GM19467 (cell line): Measurements from ENCODE around the gene FERMT2.
"Not testable (repeated sequence)": the region's sequence is repeated elsewhere in the genome, so short reads cannot be mapped to it uniquely, and the experiment has no call there.

ENCODE experiments used
- ATAC-seq: cut with Tn5 transposase; IDR thresholded peaks from one replicate; pipeline ENCODE4 v1.9.1; 2021; ENCODE audit warnings: mild to moderate bottlenecking, moderate library complexity; ENCODE audit not compliant: unreplicated experiment

Gene FERMT2

DNA sequence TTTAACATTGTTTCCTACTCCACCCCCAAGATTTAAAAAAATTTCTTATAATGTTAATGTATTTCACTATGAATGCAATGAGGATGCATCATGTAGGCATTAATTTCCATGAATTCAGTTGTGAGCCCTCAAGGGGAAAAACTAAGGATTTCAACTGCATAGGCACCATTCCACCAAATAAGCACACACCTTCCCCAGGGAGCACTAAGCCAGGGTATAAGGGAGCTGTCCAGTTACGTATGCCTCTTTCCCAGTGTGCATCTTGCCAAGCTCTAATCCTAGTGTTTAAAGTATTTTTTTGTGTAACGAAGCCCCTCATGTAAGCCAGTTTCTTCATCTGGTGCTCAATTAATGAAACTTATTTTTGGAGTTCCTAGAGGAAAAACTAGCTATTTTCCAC is 6.6 kb downstream of the FERMT2 start:
- ATAC-seq = no peak

DNA sequence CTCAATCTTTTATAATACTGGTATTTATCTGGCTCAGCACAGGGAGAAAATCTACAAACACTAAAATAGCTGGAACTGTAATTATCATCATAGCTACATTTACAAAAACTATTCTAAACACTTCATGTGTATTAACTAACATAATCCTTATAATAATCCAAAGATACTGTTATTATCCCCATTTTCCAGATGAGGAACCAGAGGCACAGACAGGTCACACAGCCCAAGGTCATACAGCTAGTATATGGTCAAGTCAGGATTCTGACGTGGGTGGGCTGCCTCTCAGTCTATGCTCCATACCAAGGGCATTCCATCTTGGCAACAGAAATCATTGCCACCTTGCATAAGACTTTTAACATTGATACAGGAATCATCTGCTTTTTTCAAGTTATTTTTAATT is 11.4 kb downstream of the FERMT2 start:
- no peak for ATAC-seq

DNA sequence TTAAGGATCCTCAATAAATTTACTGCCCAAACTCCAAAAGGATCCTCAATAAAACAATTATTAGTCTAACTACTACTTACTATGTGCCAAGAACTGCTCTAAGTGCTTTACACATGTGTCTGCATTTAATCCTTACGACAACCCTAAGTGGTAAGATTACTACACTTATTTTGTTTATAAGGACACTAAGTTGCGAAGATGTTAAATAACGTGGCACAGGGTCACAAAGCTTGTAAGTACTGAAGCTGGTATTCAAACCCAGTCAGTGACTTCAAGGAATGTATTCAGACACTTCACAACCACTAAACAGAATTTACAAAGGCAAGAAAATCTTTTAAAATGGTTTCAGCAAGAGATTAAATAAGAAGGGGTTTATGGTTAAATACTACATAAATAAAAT is 13.0 kb downstream of the FERMT2 start:
- no peak for ATAC-seq

DNA sequence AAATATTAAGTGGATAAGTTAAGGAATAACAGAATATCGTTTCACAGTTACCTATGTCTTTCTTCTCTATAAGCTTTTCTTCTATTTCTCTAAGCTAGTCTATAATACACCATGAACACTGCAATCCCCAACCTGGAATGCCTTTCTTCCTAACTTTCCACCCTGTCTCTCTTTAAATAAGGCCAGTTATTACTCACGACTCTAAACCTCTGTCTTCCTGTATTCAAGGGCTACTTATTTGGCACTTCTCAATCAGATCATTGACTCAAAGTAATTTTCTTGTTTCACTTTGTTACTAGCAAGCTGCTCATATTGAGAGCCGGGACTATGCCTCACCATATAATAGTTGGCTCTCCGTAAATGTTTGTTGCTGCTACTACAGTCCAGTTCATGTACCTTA is 13.5 kb downstream of the FERMT2 start:
- no peak for ATAC-seq

DNA sequence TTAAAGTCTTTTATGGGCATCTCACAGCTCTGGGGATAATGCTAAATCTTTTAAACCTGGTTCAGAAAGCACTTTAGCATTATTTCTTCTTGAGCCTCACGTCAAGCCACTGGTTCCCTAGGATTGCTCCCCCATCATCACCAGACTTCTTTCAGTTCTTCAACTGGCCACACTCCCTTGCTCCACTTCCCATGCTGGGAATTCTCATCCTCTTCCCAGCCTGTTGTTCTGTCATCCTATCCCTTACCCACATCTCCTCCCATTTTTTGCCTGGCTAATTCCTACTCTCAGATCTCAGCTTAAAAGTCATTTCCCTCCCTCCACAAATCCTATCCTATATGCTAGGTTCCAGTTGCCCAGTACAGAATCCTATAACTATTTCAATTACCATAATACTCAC is 14.4 kb downstream of the FERMT2 start:
- ATAC-seq = no peak

DNA sequence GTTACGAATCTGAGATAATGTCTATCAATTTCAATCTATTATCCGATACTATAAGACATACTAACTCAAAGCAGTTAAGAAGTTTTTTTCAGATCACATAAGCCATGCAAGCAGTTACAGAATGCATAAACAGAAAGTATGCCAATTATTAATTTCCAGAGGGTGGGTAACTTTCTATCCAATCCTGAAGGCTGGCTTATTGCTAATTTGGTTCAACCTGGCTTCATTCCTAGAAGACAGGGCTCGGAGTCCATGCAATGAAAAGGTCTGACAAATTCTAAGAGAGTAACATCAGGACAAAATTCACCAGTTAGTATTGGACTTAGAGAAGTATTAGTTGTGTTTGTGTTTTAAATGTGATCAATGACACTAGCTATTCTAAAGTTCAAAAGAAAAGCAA is 15.0 kb downstream of the FERMT2 start:
- no peak for ATAC-seq

DNA sequence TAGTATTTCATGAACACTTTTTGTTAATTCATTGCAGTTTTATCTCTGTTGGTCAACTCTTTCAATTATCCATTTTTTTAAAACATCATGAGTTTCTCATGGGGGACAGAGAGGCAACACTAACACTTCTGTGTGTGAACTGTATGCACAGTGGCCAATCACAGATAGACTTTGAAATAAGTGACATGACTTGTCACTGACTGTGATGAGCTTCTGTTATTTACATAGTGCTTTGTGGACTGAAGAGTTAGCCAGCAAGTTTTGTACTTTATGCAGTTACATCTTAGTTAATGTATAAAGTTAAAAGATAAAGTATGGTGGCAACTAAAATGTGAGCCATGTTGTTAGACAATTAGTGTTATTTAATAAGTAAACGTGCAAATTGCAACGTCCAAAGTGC is 16.1 kb downstream of the FERMT2 start:
- no peak for ATAC-seq

DNA sequence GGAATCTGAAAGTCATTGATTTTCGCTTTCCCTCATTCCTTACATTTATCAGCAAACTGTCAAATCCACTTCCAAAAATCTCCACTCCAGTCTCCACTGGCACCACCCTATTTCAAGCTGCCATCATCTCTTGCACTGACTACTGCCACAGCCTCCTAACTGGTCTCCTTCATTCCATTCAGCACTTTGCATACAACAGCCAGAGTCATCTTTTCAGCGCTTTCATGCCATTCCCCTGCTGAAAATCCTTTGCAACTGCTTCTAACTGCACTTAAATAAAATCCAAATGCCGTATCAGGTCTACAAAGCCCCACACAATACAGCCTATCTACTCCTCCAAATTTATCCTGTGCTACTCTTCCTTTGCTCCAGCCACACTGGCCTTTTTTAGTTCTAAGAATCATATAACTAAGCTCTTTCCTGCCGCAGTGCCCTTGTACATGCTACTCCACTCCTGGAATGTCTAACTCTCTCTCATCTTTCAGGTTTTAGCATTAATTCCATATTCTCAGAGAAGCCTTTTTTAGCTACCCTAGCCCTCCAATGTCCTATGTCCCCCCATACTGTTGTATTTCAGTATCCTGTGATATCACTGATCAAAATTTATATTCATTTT is 21.6 kb downstream of the FERMT2 start:
- ATAC-seq = no peak

DNA sequence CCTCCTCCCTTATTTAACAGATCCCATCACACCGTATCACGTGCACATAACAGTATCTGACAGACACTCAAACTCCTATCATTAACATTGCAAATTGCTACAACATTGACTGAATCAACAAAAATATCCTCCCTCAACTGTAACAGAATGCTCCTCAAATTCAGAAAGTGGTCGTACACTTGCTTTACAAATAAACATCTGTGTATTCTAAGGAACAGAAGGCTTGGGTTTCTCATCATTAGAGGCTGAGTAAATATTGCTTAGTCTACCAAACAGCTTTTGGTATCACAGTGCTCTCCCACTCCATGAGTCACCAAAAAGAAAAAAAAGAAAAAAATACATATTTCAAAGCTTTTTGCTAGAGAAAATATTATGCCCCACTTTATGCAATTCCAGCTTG is 23.9 kb downstream of the FERMT2 start:
- ATAC-seq = no peak

DNA sequence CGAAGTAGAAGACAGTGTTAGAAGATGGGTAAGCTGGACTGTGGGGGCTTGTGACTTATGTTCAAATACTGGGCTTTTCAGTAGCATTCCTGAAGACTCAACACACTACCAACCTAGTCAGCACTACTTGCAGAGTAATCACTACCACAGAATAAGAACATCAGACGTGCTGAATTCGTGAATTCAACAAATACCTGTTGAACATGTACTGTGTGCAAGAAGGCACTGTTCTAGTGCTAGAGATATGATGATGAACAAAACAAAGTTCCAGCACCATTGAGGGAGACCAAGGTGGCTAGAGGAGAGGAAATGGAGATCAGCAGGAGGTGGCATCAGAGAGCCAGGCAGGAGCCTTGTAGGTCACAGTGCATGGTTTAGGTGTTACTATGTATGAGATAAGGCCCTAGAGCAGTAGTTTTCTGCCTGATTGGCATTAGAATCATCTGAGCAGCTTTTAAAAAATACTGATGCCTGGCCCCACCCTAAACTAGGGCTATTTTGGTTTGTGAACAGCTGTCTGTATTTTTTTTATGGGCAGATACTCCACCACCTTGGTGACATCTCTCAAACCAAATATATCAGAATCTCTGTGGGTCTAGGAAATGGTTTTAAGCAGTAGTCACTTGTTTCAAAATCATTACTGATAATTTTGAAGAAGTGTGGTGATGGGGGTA is 26.8 kb downstream of the FERMT2 start:
- ATAC-seq = no peak

DNA sequence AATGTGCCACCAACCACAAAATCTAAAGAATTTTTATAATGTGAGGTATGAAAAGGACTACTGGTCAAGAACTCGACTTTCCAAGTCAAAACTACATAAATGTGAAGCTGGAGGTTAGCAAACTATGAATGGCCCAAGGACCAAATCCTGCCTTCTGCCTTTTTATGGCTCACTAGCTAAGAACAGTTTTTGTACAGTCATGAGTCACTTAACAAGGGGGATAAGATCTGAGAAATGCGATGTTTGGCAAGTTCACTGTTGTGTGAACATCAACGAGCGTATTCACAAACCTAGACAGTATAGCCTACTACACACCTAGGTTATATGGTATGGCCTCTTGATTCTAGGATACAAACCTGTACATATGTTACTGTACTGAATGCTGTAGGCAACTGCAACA is 28.2 kb downstream of the FERMT2 start:
- no peak for ATAC-seq

DNA sequence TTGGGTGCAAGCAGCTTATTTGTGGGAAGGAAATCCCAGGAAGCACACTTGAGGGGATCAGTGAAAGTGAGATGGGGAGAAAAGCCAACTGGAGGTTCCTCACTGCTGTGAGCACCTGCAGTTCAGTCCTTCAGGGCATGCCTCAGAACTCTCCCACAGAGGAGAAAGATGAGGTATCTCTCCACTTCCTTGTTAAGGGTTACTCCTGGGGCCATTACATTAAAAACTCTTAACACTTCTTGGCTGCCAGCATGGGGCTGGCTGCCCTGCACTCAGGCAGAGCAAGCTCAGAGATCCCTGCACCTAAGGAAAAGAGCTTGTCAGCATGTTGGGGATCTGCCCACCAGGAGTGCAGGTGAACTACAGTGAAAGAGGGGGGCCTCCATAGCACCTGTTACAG is 28.8 kb downstream of the FERMT2 start:
- ATAC-seq = no peak

DNA sequence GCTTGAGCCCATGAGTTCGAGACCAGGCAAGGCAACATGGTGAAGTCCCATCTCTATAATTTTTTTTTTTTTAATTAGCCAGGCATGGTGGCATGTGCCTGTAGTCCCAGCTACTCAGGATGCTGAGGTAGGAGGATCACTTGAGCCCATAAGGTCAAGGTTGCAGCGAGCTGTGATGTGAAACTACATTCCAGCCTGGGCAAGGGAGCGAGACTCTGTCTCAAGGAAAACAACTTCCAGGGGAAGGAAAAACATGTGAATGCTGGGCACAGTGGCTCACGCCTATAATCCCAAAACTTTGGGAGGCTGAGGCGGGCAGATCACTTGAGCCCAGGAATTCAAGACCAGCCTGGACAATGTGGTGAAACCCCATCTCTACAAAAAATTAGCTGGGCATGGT is 30.4 kb downstream of the FERMT2 start:
- not testable (repeated sequence) for ATAC-seq

DNA sequence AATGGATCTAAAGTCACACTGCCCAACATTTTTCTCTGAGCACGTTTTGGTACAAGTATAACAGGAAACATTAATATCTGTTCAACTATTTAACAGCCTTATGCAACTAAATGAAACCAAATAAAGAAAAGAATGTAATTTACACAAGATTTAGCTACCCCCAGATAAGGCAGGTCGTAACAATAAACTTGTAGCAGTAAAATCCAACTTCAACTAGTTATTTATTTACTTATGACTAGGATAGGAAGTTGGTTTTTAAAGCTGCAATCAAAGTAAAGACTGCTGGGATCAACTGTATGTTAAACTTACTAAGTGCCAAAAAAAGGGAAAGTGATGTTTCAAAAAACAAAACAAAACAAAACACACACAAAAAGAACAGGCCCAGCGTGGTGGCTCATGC is 30.9 kb downstream of the FERMT2 start:
- no peak for ATAC-seq

DNA sequence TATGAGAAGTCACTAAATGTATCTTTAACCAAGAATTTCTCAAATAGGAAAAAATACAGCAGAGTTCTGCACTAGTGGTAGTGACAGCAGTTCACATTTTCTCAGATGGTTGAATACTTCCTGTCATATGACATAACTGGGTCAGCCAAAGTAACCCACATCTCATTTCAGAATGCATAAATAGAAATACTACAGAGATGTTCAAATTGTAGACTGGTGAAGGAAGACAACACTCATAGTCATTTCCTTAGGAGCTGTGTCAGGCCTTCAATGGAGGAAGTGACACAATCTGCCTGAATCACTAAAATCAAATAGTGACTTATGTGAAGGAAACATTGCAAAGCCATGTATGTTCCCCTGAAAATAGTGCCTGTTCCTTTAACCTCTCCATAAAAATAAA is 32.4 kb downstream of the FERMT2 start:
- ATAC-seq = peak; percentile 81

DNA sequence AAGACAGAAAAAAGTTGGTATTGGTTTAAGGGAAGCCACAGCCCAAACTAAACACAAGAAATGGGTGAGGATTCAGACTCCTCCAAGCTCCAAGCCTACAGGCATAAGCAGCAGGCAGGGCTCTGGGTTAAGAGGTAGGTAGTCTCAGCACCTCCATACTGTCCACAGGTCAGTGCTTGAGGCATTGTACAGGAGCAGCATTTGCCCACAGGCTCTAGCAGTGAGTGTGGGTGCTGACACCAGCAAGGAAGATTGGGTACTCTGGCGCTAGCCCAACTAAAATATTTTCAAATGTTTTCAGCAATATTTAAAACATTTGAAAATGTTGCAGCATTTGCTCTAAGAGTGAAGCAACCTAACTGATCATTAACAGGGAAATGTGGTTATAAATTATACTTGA is 33.1 kb downstream of the FERMT2 start:
- no peak for ATAC-seq

DNA sequence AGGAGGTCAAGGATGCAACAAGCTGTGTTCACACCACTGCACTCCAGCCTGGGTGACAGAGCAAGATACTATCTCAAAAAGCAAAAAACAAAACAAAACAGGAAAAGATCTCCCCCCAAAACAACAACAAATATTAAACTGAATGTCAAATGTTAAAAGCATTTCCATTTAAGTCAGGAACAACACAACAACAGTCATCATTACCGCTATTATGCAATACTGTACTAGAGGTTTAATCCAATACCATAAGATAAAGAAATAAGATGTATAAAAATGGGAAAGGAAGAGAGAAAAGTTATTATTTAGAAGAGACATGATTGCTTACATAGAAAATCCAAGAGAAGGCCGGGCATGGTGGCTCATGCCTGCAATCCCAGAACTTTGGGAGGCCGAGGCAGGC is 36.6 kb downstream of the FERMT2 start:
- no peak for ATAC-seq

DNA sequence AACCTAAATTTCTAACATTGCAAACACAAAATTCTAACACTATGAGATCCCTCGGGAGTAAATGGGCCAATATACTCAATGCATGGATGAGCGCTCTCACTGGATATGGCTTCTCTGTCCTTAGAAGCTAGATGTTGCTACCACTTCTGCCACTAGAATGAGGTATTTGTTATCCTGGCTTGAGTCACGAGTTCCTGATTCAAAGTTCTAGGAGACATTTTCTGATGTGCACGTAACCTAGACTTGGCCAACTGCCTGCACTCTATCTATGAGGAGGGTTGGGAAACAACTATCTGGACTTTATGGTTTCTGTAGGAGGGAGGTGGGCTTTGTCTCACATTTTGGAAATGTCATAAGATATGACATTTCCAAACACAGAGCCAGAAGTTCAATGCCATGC is 37.6 kb downstream of the FERMT2 start:
- ATAC-seq = no peak

DNA sequence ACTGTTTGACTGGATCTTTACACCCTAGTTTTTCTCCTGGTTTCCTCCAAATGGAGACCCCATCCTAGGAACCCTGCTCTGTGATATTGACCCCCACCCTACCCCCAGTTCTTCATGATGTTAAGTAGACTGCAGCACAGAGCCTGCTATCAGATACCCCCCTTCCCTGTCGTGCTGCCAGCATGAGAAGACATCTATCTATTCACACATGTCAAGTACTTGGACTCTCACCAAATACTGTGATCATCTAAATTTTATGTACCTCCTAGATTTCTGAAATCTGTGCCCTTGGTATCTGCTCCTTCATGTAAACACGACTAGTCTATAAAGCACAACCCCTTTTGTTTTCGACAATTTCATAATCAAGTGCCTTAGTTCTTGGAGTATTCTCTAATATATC is 38.9 kb downstream of the FERMT2 start:
- no peak for ATAC-seq

DNA sequence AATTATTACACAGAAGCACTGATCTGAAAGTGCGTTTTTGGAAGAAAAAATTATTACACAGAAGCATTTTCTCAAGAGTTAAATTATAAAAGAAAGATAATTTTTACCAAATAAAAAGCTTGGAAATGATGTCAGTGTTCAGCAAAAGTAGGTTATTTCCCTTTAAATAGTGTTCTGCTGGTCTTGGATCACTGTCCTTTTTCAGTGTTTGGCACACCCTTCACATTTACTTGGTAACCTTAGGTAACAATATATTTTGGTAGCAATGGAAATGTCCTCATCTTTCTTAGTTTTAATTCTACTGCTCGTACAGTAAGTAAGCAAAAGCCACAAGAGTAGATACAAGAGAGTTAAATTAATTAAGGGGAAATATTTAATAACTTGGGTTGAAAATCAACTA is 40.3 kb downstream of the FERMT2 start:
- no peak for ATAC-seq

DNA sequence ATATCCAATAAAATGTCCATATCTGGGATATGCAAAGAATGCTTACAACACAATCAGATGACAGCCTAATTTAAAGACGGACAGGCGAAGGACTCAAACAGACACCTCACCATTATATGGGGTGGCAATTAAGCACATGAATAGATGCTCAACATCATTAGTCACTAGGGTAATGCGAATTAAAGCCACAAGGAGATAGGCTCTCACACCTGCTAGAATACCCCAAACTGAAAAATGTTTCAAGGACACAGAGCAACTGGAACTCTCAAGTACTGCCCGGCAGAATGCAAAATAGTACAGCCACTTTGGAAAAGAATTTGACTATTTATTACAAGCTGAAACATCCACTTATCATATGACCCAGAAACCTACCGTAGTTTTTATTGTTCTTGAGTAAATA is 42.9 kb downstream of the FERMT2 start:
- no peak for ATAC-seq

DNA sequence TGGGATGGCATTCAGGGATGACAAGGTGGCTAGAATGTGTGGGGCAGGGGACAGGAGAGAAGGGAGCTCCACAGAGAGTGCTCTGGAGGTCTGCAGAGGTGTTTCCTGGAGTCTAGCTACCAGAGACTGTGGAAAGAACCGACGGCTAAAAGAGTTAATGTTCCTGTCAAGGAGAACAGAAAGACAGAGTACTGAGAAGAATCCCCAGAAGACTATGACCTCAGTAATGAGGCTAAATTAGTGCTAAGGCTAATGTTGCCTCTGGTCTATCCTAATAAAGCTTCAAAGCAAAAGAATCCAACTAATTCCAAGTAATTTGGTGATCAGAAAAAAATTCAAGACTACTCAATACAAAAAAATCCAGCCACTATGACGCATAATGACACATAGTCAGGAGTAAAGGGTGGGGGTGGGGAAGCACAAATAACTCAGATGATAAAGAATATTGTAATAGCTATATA is 44.7 kb downstream of the FERMT2 start:
- no peak for ATAC-seq
